H9 (cell line): ENCODE data around the gene TLR3. TPM values are rescaled to one million over a fixed set of nuclear protein-coding genes. Genes with fewer than 3 reads are reported as not detected.

Experiments
- DNase-seq: peaks from one replicate; pipeline ENCODE4 v3.0.0-alpha.2; 2017
- H2AFZ ChIP-seq: one replicate; pipeline ENCODE4 v1.6.1; 2013; ENCODE audit warnings: mild to moderate bottlenecking, low read length, control low read depth, moderate library complexity
- H2AK5ac ChIP-seq: 2 replicates; pipeline ENCODE4 v1.6.1; 2013; ENCODE audit warnings: low read length, control low read depth, mixed read lengths; ENCODE audit not compliant: insufficient read length
- H2BK120ac ChIP-seq: one replicate; pipeline ENCODE4 v1.6.1; 2013; ENCODE audit warnings: low read depth, mild to moderate bottlenecking, low read length, control low read depth, inconsistent platforms; ENCODE audit not compliant: poor library complexity, severe bottlenecking
- H2BK12ac ChIP-seq: 2 replicates; pipeline ENCODE4 v1.6.1; 2013; ENCODE audit warnings: low read length, control low read depth, mixed read lengths, low read depth; ENCODE audit not compliant: insufficient read length
- H2BK15ac ChIP-seq: 2 replicates; pipeline ENCODE4 v1.6.1; 2013; ENCODE audit warnings: low read depth, low read length, control low read depth
- H2BK20ac ChIP-seq: one replicate; pipeline ENCODE4 v1.6.1; 2013; ENCODE audit warnings: low read depth, mild to moderate bottlenecking, low read length, control low read depth, inconsistent platforms; ENCODE audit not compliant: poor library complexity, severe bottlenecking
- H2BK5ac ChIP-seq: 2 replicates; pipeline ENCODE4 v1.6.1; 2013; ENCODE audit warnings: low read length, control low read depth, mixed read lengths; ENCODE audit not compliant: insufficient read length
- H3K14ac ChIP-seq: 2 replicates; pipeline ENCODE4 v1.6.1; 2013; ENCODE audit warnings: low read length, control low read depth; ENCODE audit not compliant: insufficient read depth
- H3K18ac ChIP-seq: 2 replicates; pipeline ENCODE4 v1.6.1; 2013; ENCODE audit warnings: low read depth, mild to moderate bottlenecking, mixed read lengths, low read length, control low read depth; ENCODE audit not compliant: insufficient read length
- H3K23ac ChIP-seq: 2 replicates; pipeline ENCODE4 v1.6.1; 2013; ENCODE audit warnings: low read length, control low read depth, mixed read lengths, low read depth; ENCODE audit not compliant: insufficient read length
- H3K23me2 ChIP-seq: 2 replicates; pipeline ENCODE4 v1.6.1; 2013; ENCODE audit warnings: low read depth, mild to moderate bottlenecking, mixed read lengths, low read length, control low read depth; ENCODE audit not compliant: insufficient read length, poor library complexity, severe bottlenecking
- H3K27ac ChIP-seq: 2 replicates; pipeline ENCODE4 v1.5.1; 2013; ENCODE audit warnings: low read length, control low read depth, mixed read lengths, low read depth; ENCODE audit not compliant: insufficient read length
- H3K27me3 ChIP-seq: 2 replicates; pipeline ENCODE4 v1.6.1; 2013; ENCODE audit warnings: low read length, control low read depth, inconsistent platforms; ENCODE audit not compliant: insufficient read depth
- H3K4ac ChIP-seq: 2 replicates; pipeline ENCODE4 v1.6.1; 2013; ENCODE audit warnings: low read depth, mild to moderate bottlenecking, control low read depth, inconsistent platforms, low read length, moderate library complexity
- H3K4me1 ChIP-seq: 2 replicates; pipeline ENCODE4 v1.6.1; 2013; ENCODE audit warnings: low read length, control low read depth, inconsistent platforms; ENCODE audit not compliant: insufficient read depth
- H3K4me2 ChIP-seq: 2 replicates; pipeline ENCODE4 v1.6.1; 2013; ENCODE audit warnings: low read length, control low read depth, mixed read lengths; ENCODE audit not compliant: insufficient read length, insufficient read depth
- H3K56ac ChIP-seq: 2 replicates; pipeline ENCODE4 v1.6.1; 2013; ENCODE audit warnings: low read depth, mild to moderate bottlenecking, mixed read lengths, low read length, control low read depth; ENCODE audit not compliant: insufficient read length
- H3K79me1 ChIP-seq: 2 replicates; pipeline ENCODE4 v1.6.1; 2013; ENCODE audit warnings: low read depth, mild to moderate bottlenecking, moderate library complexity, low read length, control low read depth, inconsistent platforms; ENCODE audit not compliant: insufficient read depth, poor library complexity, severe bottlenecking
- H3K79me2 ChIP-seq: 2 replicates; pipeline ENCODE4 v1.6.1; 2013; ENCODE audit warnings: low read length, control low read depth, inconsistent platforms; ENCODE audit not compliant: insufficient read depth
- H3K9ac ChIP-seq: 2 replicates; pipeline ENCODE4 v1.6.1; 2013; ENCODE audit warnings: low read length, control low read depth, mixed read lengths; ENCODE audit not compliant: insufficient read length; ENCODE audit errors: extremely low read depth
- H3K9me3 ChIP-seq: one replicate; pipeline ENCODE4 v1.6.1; 2013; ENCODE audit warnings: low read depth, low read length, inconsistent platforms; ENCODE audit not compliant: control insufficient read depth
- H3T11ph ChIP-seq: one replicate; pipeline ENCODE4 v1.6.1; 2013; ENCODE audit warnings: mild to moderate bottlenecking, low read length, control low read depth, inconsistent platforms
- H4K20me1 ChIP-seq: one replicate; pipeline ENCODE4 v1.6.1; 2013; ENCODE audit not compliant: control insufficient read depth, insufficient read length, insufficient read depth
- H4K5ac ChIP-seq: 2 replicates; pipeline ENCODE4 v1.6.1; 2013; ENCODE audit warnings: low read depth, mild to moderate bottlenecking, mixed read lengths, low read length, control low read depth; ENCODE audit not compliant: insufficient read length
- H4K8ac ChIP-seq: replicated peaks from 2 replicates; pipeline ENCODE4 v1.6.1; 2013; ENCODE audit warnings: low read length, control low read depth, mixed read lengths, low read depth; ENCODE audit not compliant: insufficient read length
- H4K91ac ChIP-seq: 2 replicates; pipeline ENCODE4 v1.6.1; 2013; ENCODE audit warnings: low read depth, mild to moderate bottlenecking, moderate library complexity, mixed read lengths, low read length, control low read depth; ENCODE audit not compliant: insufficient read length
- H3K27ac Mint-ChIP-seq, 3 experiments: 2 replicates in 2 of 3; 3 replicates in 1 of 3; pipeline ENCODE4 v1.8.0; 2020 to 2021; ENCODE audit warnings: mixed read lengths in 3 of 3, mild to moderate bottlenecking in 1 of 3, moderate library complexity in 1 of 3
- H3K27me3 Mint-ChIP-seq: 2 replicates; pipeline ENCODE4 v1.8.0; 2021; ENCODE audit warnings: low read depth, mild to moderate bottlenecking, moderate library complexity, mixed read lengths
- H3K36me3 Mint-ChIP-seq, 3 experiments: 2 replicates in 2 of 3; 3 replicates in 1 of 3; pipeline ENCODE4 v1.8.0; 2020 to 2021; ENCODE audit warnings: low read depth in 3 of 3, mixed read lengths in 3 of 3; ENCODE audit not compliant: insufficient read depth in 1 of 3
- H3K4me1 Mint-ChIP-seq, 2 experiments: 2 replicates each; pipeline ENCODE4 v1.8.0; 2020; ENCODE audit warnings: mixed read lengths in 2 of 2
- H3K4me3 Mint-ChIP-seq, 2 experiments: 2 replicates in 1 of 2; 3 replicates in 1 of 2; pipeline ENCODE4 v1.8.0; 2020 to 2021; ENCODE audit warnings: mild to moderate bottlenecking in 2 of 2, mixed read lengths in 2 of 2, moderate library complexity in 1 of 2
- H3K9me3 Mint-ChIP-seq, 2 experiments: 2 replicates in 1 of 2; 3 replicates in 1 of 2; pipeline ENCODE4 v1.8.0; 2020; ENCODE audit warnings: mild to moderate bottlenecking in 2 of 2, mixed read lengths in 2 of 2, moderate library complexity in 1 of 2
- WGBS: extraction: QIAGEN DNeasy Blood & Tissue Kit; methylation state at CpG from one replicate; pipeline ENCODE4 v1.1.7; 2013; ENCODE audit warnings: missing lambda C conversion rate, low lambda C conversion rate, mixed read lengths; ENCODE audit not compliant: insufficient read length; ENCODE audit errors: extremely low coverage; 5-methylcytosine and 5-hydroxymethylcytosine counted together
- total RNA-seq: library from RNA; stranded (reverse); gene quantifications from 2 replicates; pipeline ENCODE4 v1.2.1, GENCODE V29; 2021
- TF ChIP-seq, protein P1 (sequence below): fragments of 200-600 bp; sonication (generic); conservative IDR thresholded peaks from 3 replicates; pipeline ENCODE4 v1.8.0; 2021; ENCODE audit warnings: antibody characterized with exemption, mild to moderate bottlenecking

Gene TLR3
- total RNA-seq, 1 experiment from 2014 or later: 0.92 TPM

DNA sequence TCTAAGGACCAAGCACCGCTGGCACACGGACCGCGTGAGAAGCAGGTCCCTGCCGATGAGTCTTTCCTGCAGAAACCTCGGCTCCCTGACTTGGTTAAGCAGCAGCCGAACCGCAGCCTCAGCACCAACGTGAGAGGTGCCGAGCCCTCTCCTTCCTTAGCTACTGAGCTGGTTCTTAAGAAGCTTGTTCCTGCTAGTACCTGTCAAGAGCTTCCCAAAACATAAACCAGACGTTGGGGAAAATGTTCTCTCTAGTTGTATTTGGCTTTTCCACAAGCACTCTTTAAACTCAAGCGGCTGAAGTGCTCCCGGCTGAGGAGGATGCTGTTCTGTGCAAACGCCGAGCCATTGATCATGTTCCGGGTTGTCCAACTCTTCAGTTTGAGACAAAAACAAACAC is 29.3 kb upstream of the TLR3 start:
- H3K9me3 Mint-ChIP-seq: peaks cover 28 to 29% of the 10 kb centered on the region in 2 experiments
- Histone ChIP-seq H2AK5ac (no peak overlapping the region), H3K4me1 (0 out of 2 replicates have a peak, but pooled peaks cover 2% of the 10 kb centered on the region), H2BK5ac (no peak overlapping the region), H2BK12ac (no peak overlapping the region), H4K91ac (no peak overlapping the region), H3K56ac (no peak overlapping the region), H3K4me2 (no peak overlapping the region), H2BK120ac (no peak overlapping the region), H3K79me2 (no peaks in the 10 kb centered on the region), H2BK15ac (no peak overlapping the region), H4K8ac (no peak overlapping the region), H3K9ac (no peak overlapping the region), H2AFZ (no peak overlapping the region), H3K27ac (no peak overlapping the region), H3K27me3 (no peaks in the 10 kb centered on the region), H4K5ac (no peak overlapping the region), H3K9me3 (peaks cover 17% of the 10 kb centered on the region), H2BK20ac (no peak overlapping the region), H3K14ac (no peak overlapping the region), H3K23me2 (no peaks in the 10 kb centered on the region), H3T11ph (no peak overlapping the region), H3K18ac (no peak overlapping the region), H3K4ac (no peak overlapping the region), H3K23ac (no peak overlapping the region), H3K79me1 (no peaks in the 10 kb centered on the region), H4K20me1 (no peaks in the 10 kb centered on the region)
- no CpG with 5 or more reads among the region's 16 CpGs for WGBS
- H3K4me1 Mint-ChIP-seq: peaks cover 11 to 24% of the 10 kb centered on the region in 2 experiments
- peaks cover 1% of the 10 kb centered on the region for H3K27me3 Mint-ChIP-seq
- H3K4me3 Mint-ChIP-seq: no peak overlapping the region
- TF ChIP-seq, protein P1, sequence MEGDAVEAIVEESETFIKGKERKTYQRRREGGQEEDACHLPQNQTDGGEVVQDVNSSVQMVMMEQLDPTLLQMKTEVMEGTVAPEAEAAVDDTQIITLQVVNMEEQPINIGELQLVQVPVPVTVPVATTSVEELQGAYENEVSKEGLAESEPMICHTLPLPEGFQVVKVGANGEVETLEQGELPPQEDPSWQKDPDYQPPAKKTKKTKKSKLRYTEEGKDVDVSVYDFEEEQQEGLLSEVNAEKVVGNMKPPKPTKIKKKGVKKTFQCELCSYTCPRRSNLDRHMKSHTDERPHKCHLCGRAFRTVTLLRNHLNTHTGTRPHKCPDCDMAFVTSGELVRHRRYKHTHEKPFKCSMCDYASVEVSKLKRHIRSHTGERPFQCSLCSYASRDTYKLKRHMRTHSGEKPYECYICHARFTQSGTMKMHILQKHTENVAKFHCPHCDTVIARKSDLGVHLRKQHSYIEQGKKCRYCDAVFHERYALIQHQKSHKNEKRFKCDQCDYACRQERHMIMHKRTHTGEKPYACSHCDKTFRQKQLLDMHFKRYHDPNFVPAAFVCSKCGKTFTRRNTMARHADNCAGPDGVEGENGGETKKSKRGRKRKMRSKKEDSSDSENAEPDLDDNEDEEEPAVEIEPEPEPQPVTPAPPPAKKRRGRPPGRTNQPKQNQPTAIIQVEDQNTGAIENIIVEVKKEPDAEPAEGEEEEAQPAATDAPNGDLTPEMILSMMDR: no peak
- H3K36me3 Mint-ChIP-seq: peaks cover 17 to 29% (median 21%) of the 10 kb centered on the region in 3 experiments
- no peak for DNase-seq
- H3K27ac Mint-ChIP-seq: no peak overlapping the region
